ENCODE measurements around the gene CACHD1. TPM values are rescaled to one million over a fixed set of nuclear protein-coding genes. Genes with fewer than 3 reads are reported as not detected.

The CACHD1 gene
- total and polyA plus RNA-seq, 4 donors, result 4.7 to 49.6 (median 12.5) TPM

GRCh38 chr1:64486193-64486592 is 16.3 kb downstream of the CACHD1 start:
- peaks cover 4 to 28% (median 16%) of the 10 kb centered on the region in 5 donors for H3K4me1 ChIP-seq (ENCODE audit: control insufficient read depth in 5 of 5, insufficient read depth in 5 of 5, low read length in 5 of 5)
- WGBS, 2 donors, result 91 to 94% methylated on average over 7 of the region's 7 CpGs
- no peaks in the 10 kb centered on the region for H3K9me3 ChIP-seq (ENCODE audit: control insufficient read depth in 4 of 4, insufficient read depth in 3 of 4, low read length in 3 of 4)
- no peaks in the 10 kb centered on the region for H3K27me3 ChIP-seq (ENCODE audit: control insufficient read depth in 3 of 3, insufficient read depth in 3 of 3, low read length in 2 of 3)
- H3K27ac ChIP-seq (ENCODE audit: low read depth in 1 of 2, low read length in 1 of 2), result no peak overlapping the region
- ATAC-seq (ENCODE audit: insufficient read depth, low FRiP score) (no peak), DNase-seq (no peak)
- TF ChIP-seq, protein P1, sequence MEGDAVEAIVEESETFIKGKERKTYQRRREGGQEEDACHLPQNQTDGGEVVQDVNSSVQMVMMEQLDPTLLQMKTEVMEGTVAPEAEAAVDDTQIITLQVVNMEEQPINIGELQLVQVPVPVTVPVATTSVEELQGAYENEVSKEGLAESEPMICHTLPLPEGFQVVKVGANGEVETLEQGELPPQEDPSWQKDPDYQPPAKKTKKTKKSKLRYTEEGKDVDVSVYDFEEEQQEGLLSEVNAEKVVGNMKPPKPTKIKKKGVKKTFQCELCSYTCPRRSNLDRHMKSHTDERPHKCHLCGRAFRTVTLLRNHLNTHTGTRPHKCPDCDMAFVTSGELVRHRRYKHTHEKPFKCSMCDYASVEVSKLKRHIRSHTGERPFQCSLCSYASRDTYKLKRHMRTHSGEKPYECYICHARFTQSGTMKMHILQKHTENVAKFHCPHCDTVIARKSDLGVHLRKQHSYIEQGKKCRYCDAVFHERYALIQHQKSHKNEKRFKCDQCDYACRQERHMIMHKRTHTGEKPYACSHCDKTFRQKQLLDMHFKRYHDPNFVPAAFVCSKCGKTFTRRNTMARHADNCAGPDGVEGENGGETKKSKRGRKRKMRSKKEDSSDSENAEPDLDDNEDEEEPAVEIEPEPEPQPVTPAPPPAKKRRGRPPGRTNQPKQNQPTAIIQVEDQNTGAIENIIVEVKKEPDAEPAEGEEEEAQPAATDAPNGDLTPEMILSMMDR (IDR thresholded peaks at IDR 0.05; ENCODE audit: control extremely low read depth, extremely low read depth), result no peak
- H3K9ac ChIP-seq (ENCODE audit: insufficient read depth in 1 of 2, low read length in 2 of 2), result no peak overlapping the region
- no peak overlapping the region for H3K4me3 ChIP-seq
- no peaks in the 10 kb centered on the region for H3K36me3 ChIP-seq (ENCODE audit: control insufficient read depth in 4 of 4, insufficient read depth in 4 of 4, low read length in 4 of 4)

DNA sequence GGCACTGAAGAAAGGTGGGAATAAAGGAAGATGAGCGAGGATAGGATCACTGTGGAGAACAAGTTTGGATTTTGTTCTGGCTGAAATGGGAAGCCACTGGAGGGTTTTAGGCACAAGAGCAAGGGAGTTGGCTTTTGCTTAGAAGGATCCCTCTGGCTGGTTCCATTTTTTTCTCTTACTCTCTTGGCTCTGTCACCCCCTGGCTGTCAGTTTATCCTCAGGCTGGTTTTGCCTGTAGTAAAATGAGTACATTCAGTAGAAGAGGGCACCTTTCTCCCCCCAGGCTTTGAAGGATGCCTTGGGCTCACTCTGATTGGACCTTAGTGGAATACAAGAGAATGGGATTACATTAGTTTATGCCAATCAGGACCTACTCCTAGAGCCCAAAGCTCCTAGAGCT is 17.1 kb downstream of the CACHD1 start:
- H3K27me3 ChIP-seq (ENCODE audit: control insufficient read depth in 3 of 3, insufficient read depth in 3 of 3, low read length in 2 of 3), result no peaks in the 10 kb centered on the region
- DNase-seq (no peak), ATAC-seq (ENCODE audit: insufficient read depth, low FRiP score) (no peak)
- H3K36me3 ChIP-seq (ENCODE audit: control insufficient read depth in 4 of 4, insufficient read depth in 4 of 4, low read length in 4 of 4), result no peaks in the 10 kb centered on the region
- H3K4me1 ChIP-seq (ENCODE audit: control insufficient read depth in 5 of 5, insufficient read depth in 5 of 5, low read length in 5 of 5), result peaks cover 0 to 20% (median 8%) of the 10 kb centered on the region in 5 donors
- no peak overlapping the region for H3K4me3 ChIP-seq
- no peak overlapping the region for H3K9ac ChIP-seq (ENCODE audit: insufficient read depth in 1 of 2, low read length in 2 of 2)
- no peak overlapping the region for H3K27ac ChIP-seq (ENCODE audit: low read depth in 1 of 2, low read length in 1 of 2)
- 98 to 100% methylated on average over 1 of the region's 1 CpG for WGBS, 2 donors
- H3K9me3 ChIP-seq (ENCODE audit: control insufficient read depth in 4 of 4, insufficient read depth in 3 of 4, low read length in 3 of 4), result no peaks in the 10 kb centered on the region
- TF ChIP-seq, protein P1 (IDR thresholded peaks at IDR 0.05; ENCODE audit: control extremely low read depth, extremely low read depth), result no peak

DNA sequence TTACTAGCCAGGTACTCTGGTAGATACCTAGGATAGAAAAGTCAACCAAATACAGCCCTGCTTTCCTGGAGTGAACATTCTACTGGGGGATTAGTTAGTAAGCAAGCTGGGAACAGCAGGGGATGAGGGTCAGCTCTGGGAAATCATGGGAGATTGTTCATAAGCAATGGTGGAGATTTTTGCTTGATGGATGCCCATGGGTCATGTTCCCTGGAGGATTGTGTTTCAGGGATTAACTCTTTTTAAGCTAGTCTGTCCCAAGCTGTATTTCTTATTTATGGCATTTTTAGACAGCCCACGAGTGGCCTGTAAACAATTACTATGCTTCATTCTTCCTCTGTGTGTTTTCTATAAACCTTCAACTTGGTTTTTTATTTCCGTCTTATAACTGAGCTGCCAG is 18.9 kb downstream of the CACHD1 start:
- WGBS, 2 donors, result 83 to 85% methylated on average over 2 of the region's 2 CpGs
- ATAC-seq (ENCODE audit: insufficient read depth, low FRiP score) (no peak), DNase-seq (no peak)
- H3K4me3 ChIP-seq, result no peak overlapping the region
- H3K9me3 ChIP-seq (ENCODE audit: control insufficient read depth in 4 of 4, insufficient read depth in 3 of 4, low read length in 3 of 4), result no peaks in the 10 kb centered on the region
- no peaks in the 10 kb centered on the region for H3K27me3 ChIP-seq (ENCODE audit: control insufficient read depth in 3 of 3, insufficient read depth in 3 of 3, low read length in 2 of 3)
- H3K9ac ChIP-seq (ENCODE audit: insufficient read depth in 1 of 2, low read length in 2 of 2), result no peak overlapping the region
- TF ChIP-seq, protein P1 (IDR thresholded peaks at IDR 0.05; ENCODE audit: control extremely low read depth, extremely low read depth), result no peak
- no peaks in the 10 kb centered on the region for H3K36me3 ChIP-seq (ENCODE audit: control insufficient read depth in 4 of 4, insufficient read depth in 4 of 4, low read length in 4 of 4)
- H3K27ac ChIP-seq (ENCODE audit: low read depth in 1 of 2, low read length in 1 of 2), result no peak overlapping the region
- H3K4me1 ChIP-seq (ENCODE audit: control insufficient read depth in 5 of 5, insufficient read depth in 5 of 5, low read length in 5 of 5), result peaks cover 0 to 13% (median 5%) of the 10 kb centered on the region in 5 donors

GRCh38 chr1:64489707-64490106 is 19.8 kb downstream of the CACHD1 start:
- Histone ChIP-seq H3K9me3 (ENCODE audit: control insufficient read depth in 4 of 4, insufficient read depth in 3 of 4, low read length in 3 of 4) (no peaks in the 10 kb centered on the region), H3K27me3 (ENCODE audit: control insufficient read depth in 3 of 3, insufficient read depth in 3 of 3, low read length in 2 of 3) (no peaks in the 10 kb centered on the region), H3K27ac (ENCODE audit: low read depth in 1 of 2, low read length in 1 of 2) (no peak overlapping the region), H3K4me3 (no peak overlapping the region), H3K9ac (ENCODE audit: insufficient read depth in 1 of 2, low read length in 2 of 2) (no peak overlapping the region), H3K4me1 (ENCODE audit: control insufficient read depth in 5 of 5, insufficient read depth in 5 of 5, low read length in 5 of 5) (peaks cover 0 to 16% (median 2%) of the 10 kb centered on the region in 5 donors), H3K36me3 (ENCODE audit: control insufficient read depth in 4 of 4, insufficient read depth in 4 of 4, low read length in 4 of 4) (no peaks in the 10 kb centered on the region)
- no peak for DNase-seq
- no peak for ATAC-seq (ENCODE audit: insufficient read depth, low FRiP score)
- TF ChIP-seq, protein P1 (IDR thresholded peaks at IDR 0.05; ENCODE audit: control extremely low read depth, extremely low read depth), result no peak

Data from lung (tissue), 12 donors.